Muscle of leg (tissue), 11 donors: ENCODE measurements around the gene COLEC12. TPM values are rescaled to one million over a fixed set of nuclear protein-coding genes. Genes with fewer than 3 reads are reported as not detected.

ENCODE experiments used
- DNase-seq: peaks from one replicate; pipeline ENCODE4 v3.0.0; 2013
- H3K27ac ChIP-seq: one replicate; pipeline ENCODE4 v1.5.1; 2013; ENCODE audit warnings: mild to moderate bottlenecking, low read length, control low read depth
- H3K27me3 ChIP-seq: one replicate; pipeline ENCODE4 v1.6.1; 2013; ENCODE audit warnings: low read length; ENCODE audit not compliant: control insufficient read depth, insufficient read depth
- H3K36me3 ChIP-seq: one replicate; pipeline ENCODE4 v1.6.1; 2013; ENCODE audit warnings: low read length; ENCODE audit not compliant: control insufficient read depth, insufficient read depth
- H3K4me1 ChIP-seq: one replicate; pipeline ENCODE4 v1.6.1; 2013; ENCODE audit warnings: low read length; ENCODE audit not compliant: control insufficient read depth, insufficient read depth
- H3K4me3 ChIP-seq: one replicate; pipeline ENCODE4 v1.5.1; 2013; ENCODE audit warnings: low read length, control low read depth
- H3K9me3 ChIP-seq: replicated peaks from 2 replicates; pipeline ENCODE4 v1.6.1; 2013; ENCODE audit warnings: low read depth, low read length; ENCODE audit not compliant: control insufficient read depth
- WGBS: methylation state at CpG from one replicate; pipeline ENCODE4 v1.1.5; 2013; ENCODE audit warnings: missing lambda C conversion rate; ENCODE audit not compliant: insufficient coverage; 5-methylcytosine and 5-hydroxymethylcytosine counted together
- polyA plus RNA-seq, 8 donors: library from polyadenylated mRNA; unstranded; fragments of 120-200 nt; gene quantifications; one replicate each; pipeline versions ENCODE4 v1.2.1 to v1.2.3, GENCODE V29; 2013; ENCODE audit warnings: inconsistent platforms in 1 of 8, low replicate concordance in 1 of 8; ENCODE audit not compliant: insufficient read length in 8 of 8, insufficient read depth in 1 of 8
- total RNA-seq: library from RNA; stranded (reverse); fragments of 120-200 nt; gene quantifications from one replicate; pipeline ENCODE4 v1.2.4, GENCODE V29; 2013

COLEC12 gene
- total and polyA plus RNA-seq, 9 donors: 41.1 to 83.6 (median 59.9) TPM

GRCh38 chr18:449374-449773, 51.1 kb downstream of the COLEC12 start:
- Histone ChIP-seq H3K4me3 (no peak overlapping the region), H3K27ac (peak overlapping the region; percentile 13), H3K4me1 (peaks cover 21% of the 10 kb centered on the region), H3K9me3 (peaks cover 17% of the 10 kb centered on the region), H3K36me3 (peaks cover 4% of the 10 kb centered on the region), H3K27me3 (no peaks in the 10 kb centered on the region)
- WGBS: 54% methylated on average over 7 of the region's 8 CpGs
- peak; percentile 38 for DNase-seq

GRCh38 chr18:448116-448790, 52.2 kb downstream of the COLEC12 start:
- no peak overlapping the region for H3K27ac ChIP-seq
- H3K36me3 ChIP-seq: peaks cover 4% of the 10 kb centered on the region
- H3K9me3 ChIP-seq: peaks cover 17% of the 10 kb centered on the region
- no peak for DNase-seq
- no peaks in the 10 kb centered on the region for H3K27me3 ChIP-seq
- no CpG with 5 or more reads among the region's 5 CpGs for WGBS
- H3K4me1 ChIP-seq: peaks cover 21% of the 10 kb centered on the region
- no peak overlapping the region for H3K4me3 ChIP-seq

GRCh38 chr18:446941-447560, 53.5 kb downstream of the COLEC12 start:
- H3K36me3 ChIP-seq: peaks cover 4% of the 10 kb centered on the region
- peak; percentile 64 for DNase-seq
- no peak overlapping the region for H3K4me3 ChIP-seq
- peak overlapping the region; percentile 3 for H3K27ac ChIP-seq
- H3K4me1 ChIP-seq: peaks cover 14% of the 10 kb centered on the region
- no peaks in the 10 kb centered on the region for H3K27me3 ChIP-seq
- 40% methylated on average over 1 of the region's 5 CpGs for WGBS
- H3K9me3 ChIP-seq: peaks cover 14% of the 10 kb centered on the region

GRCh38 chr18:445055-445454, 55.4 kb downstream of the COLEC12 start:
- Histone ChIP-seq H3K27me3 (no peaks in the 10 kb centered on the region), H3K9me3 (no peaks in the 10 kb centered on the region), H3K4me3 (no peak overlapping the region), H3K27ac (no peak overlapping the region), H3K36me3 (no peaks in the 10 kb centered on the region), H3K4me1 (peaks cover 14% of the 10 kb centered on the region)
- peak; percentile 69 for DNase-seq
- WGBS: 40% methylated on average over 1 of the region's 3 CpGs

GRCh38 chr18:438571-438970, 61.9 kb downstream of the COLEC12 start:
- Histone ChIP-seq H3K9me3 (peaks cover 3% of the 10 kb centered on the region), H3K27me3 (no peaks in the 10 kb centered on the region), H3K4me3 (no peak overlapping the region), H3K27ac (no peak overlapping the region), H3K4me1 (peaks cover 7% of the 10 kb centered on the region), H3K36me3 (no peaks in the 10 kb centered on the region)
- no peak for DNase-seq
- WGBS: no CpG with 5 or more reads among the region's 2 CpGs

GRCh38 chr18:435940-436339, 64.6 kb downstream of the COLEC12 start:
- DNase-seq: no peak
- Histone ChIP-seq H3K9me3 (peaks cover 3% of the 10 kb centered on the region), H3K4me1 (peaks cover 13% of the 10 kb centered on the region), H3K4me3 (no peak overlapping the region), H3K36me3 (no peaks in the 10 kb centered on the region), H3K27me3 (no peaks in the 10 kb centered on the region), H3K27ac (no peak overlapping the region)
- 100% methylated on average over 3 of the region's 4 CpGs for WGBS

GRCh38 chr18:434410-434809, 66.1 kb downstream of the COLEC12 start:
- H3K9me3 ChIP-seq: peaks cover 3% of the 10 kb centered on the region
- H3K4me3 ChIP-seq: no peak overlapping the region
- WGBS: 8% methylated on average over 1 of the region's 1 CpG
- DNase-seq: peak; percentile 98
- H3K27me3 ChIP-seq: no peaks in the 10 kb centered on the region
- H3K4me1 ChIP-seq: peaks cover 13% of the 10 kb centered on the region
- peaks cover 2% of the 10 kb centered on the region for H3K36me3 ChIP-seq
- H3K27ac ChIP-seq: peak overlapping the region; percentile 84

- WGBS: no CpG with 5 or more reads among the region's 2 CpGs
- H3K27me3 ChIP-seq: no peaks in the 10 kb centered on the region
- no peak overlapping the region for H3K4me3 ChIP-seq
- peak overlapping the region; percentile 84 for H3K27ac ChIP-seq
- no peak for DNase-seq
- peaks cover 3% of the 10 kb centered on the region for H3K9me3 ChIP-seq
- peaks cover 13% of the 10 kb centered on the region for H3K4me1 ChIP-seq
- H3K36me3 ChIP-seq: peaks cover 2% of the 10 kb centered on the region
Observed at GRCh38 chr18:433960-434359, 66.5 kb downstream of the COLEC12 start.

- H3K9me3 ChIP-seq: peaks cover 3% of the 10 kb centered on the region
Observed at GRCh38 chr18:433298-433697, 67.2 kb downstream of the COLEC12 start.

GRCh38 chr18:432791-433190, 67.7 kb downstream of the COLEC12 start:
- Histone ChIP-seq H3K36me3 (peaks cover 2% of the 10 kb centered on the region), H3K27ac (peak overlapping the region; percentile 84), H3K27me3 (no peaks in the 10 kb centered on the region), H3K9me3 (peaks cover 3% of the 10 kb centered on the region), H3K4me3 (no peak overlapping the region), H3K4me1 (peaks cover 13% of the 10 kb centered on the region)
- no CpG with 5 or more reads among the region's 4 CpGs for WGBS
- no peak for DNase-seq

More at GRCh38 chr18:433298-433697, 67.2 kb downstream of the COLEC12 start:
- H3K4me3 ChIP-seq: no peak overlapping the region
- no peaks in the 10 kb centered on the region for H3K27me3 ChIP-seq
- 48% methylated on average over 2 of the region's 3 CpGs for WGBS
- no peak for DNase-seq
- H3K27ac ChIP-seq: peak overlapping the region; percentile 84
- peaks cover 2% of the 10 kb centered on the region for H3K36me3 ChIP-seq
- H3K4me1 ChIP-seq: peaks cover 13% of the 10 kb centered on the region
